HEK293T (cell line): Measurements from ENCODE around the gene MPIG6B.

ENCODE experiments used
- BHLHE40 ChIP-seq: fragments of 450-650 bp; IDR thresholded peaks from 2 replicates; pipeline ENCODE4 v1.6.1; 2016; ENCODE audit warnings: mild to moderate bottlenecking, moderate library complexity, borderline replicate concordance
- CTBP1 ChIP-seq: fragments of 450-650 bp; IDR thresholded peaks from 2 replicates; pipeline ENCODE4 v1.6.1; 2016; ENCODE audit warnings: borderline replicate concordance
- ELF4 ChIP-seq: fragments of 450-650 bp; IDR thresholded peaks from 2 replicates; pipeline ENCODE4 v1.6.1; 2017; ENCODE audit warnings: antibody characterized with exemption
- FOXA1 ChIP-seq: fragments of 450-650 bp; IDR thresholded peaks from 2 replicates; pipeline ENCODE4 v1.6.1; 2016; ENCODE audit warnings: mild to moderate bottlenecking
- FOXK2 ChIP-seq: fragments of 450-650 bp; IDR thresholded peaks from 2 replicates; pipeline ENCODE4 v1.6.1; 2016; ENCODE audit warnings: mild to moderate bottlenecking
- NFRKB ChIP-seq: fragments of 450-650 bp; IDR thresholded peaks from 2 replicates; pipeline ENCODE4 v1.6.1; 2016; ENCODE audit warnings: mild to moderate bottlenecking, moderate library complexity
- PKNOX1 ChIP-seq: fragments of 450-650 bp; IDR thresholded peaks from 2 replicates; pipeline ENCODE4 v1.6.1; 2016
- SP1 ChIP-seq: fragments of 450-650 bp; IDR thresholded peaks from 2 replicates; pipeline ENCODE4 v1.6.1; 2017
- SUZ12 ChIP-seq: fragments of 450-650 bp; IDR thresholded peaks from 2 replicates; pipeline ENCODE4 v1.6.1; 2016; ENCODE audit warnings: mild to moderate bottlenecking
- TARDBP ChIP-seq: fragments of 450-650 bp; IDR thresholded peaks from 2 replicates; pipeline ENCODE4 v1.6.1; 2016

- TF ChIP-seq SUZ12 (no peak), FOXK2 (no peak), FOXA1 (no peak), BHLHE40 (no peak), SP1 (no peak), PKNOX1 (no peak), ELF4 (no peak), CTBP1 (no peak), TARDBP (no peak), NFRKB (no peak)
Observed at GRCh38 chr6:31740397-31741223, 17.4 kb downstream of the MPIG6B start.
